NCI-H1436 treated with DMSO at 0.1 percent for 48 hours (cell line): ENCODE data around the gene FNDC11.
"Not testable (repeated sequence)": the region's sequence is repeated elsewhere in the genome, so short reads cannot be mapped to it uniquely, and the experiment has no call there.

Experiments
- DNase-seq: peaks from one replicate; lab custom pipeline; 2025; lab: John Stamatoyannopoulos, UW

FNDC11 gene, protein sequence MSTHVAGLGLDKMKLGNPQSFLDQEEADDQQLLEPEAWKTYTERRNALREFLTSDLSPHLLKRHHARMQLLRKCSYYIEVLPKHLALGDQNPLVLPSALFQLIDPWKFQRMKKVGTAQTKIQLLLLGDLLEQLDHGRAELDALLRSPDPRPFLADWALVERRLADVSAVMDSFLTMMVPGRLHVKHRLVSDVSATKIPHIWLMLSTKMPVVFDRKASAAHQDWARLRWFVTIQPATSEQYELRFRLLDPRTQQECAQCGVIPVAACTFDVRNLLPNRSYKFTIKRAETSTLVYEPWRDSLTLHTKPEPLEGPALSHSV

DNA sequence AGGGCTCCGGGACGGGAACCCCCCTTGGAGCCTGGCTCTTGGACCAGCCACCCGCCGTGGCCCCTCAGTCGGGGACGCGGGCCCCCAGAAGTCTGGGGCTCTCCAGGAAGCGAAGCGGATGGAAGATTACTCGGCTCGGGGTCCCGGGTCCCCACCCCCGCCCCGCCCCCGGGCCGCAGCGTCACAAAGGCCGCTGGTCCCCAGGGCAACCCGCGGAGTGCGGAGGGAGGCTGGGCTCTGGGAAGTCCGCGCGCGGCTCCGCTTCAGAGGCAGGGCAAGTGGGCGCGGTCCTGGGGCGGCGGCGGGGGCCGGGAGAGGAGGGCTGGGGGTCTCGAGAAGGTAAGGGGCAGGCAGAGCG is at the start of gene FNDC11:
Gene FNDC11, plus strand, starts transcription at position 227 of the 358 bp plus-strand sequence. CDS start 1,505 bp downstream, outside the sequence.
- DNase-seq: no peak

DNA sequence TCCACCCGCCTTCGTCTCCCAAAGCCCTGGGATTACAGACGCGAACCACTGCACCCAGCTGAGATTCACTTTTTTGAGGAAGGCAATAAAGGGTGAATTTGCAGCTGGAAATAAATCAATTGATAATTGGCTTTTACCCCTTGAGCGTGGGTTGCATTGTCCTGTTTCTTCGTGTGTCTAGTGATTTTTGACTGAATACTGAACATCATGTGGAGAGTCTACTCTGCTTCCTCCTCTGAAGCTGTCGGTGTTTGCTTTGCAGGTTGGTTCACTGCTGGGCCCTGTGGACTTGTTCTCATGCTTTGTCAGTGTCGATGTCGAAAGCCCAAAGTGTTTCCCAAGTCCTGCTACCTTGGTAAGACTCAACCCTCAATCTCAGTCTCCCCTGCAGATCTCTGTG is 49.3 kb upstream of the FNDC11 start:
- no peak for DNase-seq

DNA sequence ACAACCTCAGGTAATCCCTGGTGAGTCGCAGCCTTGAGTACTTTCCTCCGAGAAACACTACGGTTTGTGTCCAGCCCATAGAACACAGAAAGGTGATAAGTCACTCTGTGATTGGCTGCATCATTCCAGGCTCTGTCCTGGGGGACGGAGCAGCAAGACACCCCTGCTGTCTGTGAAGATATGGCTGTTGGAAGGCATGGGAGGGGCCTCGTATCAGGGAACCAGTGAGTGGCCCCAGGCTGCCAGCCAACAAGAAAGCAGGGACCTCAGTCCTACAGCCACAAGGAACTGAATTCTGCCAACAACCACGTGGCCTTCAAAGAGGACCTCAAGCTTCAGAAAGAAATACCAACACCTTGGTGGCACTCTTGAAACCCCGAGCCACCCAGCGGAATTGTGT is 48.7 kb upstream of the FNDC11 start:
- no peak for DNase-seq

DNA sequence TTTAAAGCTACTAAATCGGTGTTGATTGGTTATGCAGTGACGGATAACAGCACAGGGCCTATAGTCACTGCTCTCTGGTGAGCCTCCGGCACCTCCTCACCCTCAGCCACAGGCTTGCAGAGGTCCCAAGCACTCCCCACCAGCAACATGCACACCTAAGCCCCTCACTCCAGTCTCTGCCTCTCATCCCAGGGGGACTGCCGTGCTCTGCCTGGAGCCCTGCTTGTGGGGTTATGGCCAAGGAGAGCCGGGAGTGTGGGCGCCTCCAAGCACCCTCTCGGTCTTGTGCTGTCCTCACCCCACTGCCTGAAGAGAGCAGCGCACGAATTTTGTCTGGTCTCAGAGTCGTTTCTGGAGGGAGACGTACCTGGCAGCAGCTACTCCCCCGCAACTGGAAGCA is 48.2 kb upstream of the FNDC11 start:
- DNase-seq: no peak

DNA sequence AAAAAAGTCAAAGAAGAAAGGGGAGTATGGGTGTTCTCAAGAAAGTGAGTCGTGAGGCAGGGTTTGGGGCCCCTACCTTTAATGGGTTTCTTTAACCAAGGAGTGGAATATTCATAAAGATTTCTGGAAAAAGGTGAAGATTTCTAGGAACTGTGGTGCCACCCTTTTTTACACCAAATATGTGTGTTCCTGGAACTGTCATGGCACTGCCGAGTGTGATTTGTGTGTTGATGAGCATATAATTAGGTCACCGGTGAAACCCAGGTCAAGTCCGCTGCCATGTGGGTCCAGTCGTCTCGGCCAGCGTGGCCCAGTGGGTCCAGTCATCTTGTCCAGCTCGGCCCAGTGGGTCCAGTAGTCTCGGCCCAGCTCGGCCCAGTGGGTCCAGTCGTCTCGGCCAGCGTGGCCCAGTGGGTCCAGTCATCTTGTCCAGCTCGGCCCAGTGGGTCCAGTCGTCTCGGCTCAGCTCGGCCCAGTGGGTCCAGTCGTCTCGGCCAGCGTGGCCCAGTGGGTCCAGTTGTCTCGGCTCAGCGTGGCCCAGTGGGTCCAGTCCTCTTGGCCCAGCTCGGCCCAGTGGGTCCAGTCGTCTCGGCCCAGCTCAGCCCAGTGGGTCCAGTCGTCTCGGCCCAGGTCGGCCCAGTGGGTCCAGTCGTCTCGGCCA is 46.7 kb upstream of the FNDC11 start:
- no peak for DNase-seq

DNA sequence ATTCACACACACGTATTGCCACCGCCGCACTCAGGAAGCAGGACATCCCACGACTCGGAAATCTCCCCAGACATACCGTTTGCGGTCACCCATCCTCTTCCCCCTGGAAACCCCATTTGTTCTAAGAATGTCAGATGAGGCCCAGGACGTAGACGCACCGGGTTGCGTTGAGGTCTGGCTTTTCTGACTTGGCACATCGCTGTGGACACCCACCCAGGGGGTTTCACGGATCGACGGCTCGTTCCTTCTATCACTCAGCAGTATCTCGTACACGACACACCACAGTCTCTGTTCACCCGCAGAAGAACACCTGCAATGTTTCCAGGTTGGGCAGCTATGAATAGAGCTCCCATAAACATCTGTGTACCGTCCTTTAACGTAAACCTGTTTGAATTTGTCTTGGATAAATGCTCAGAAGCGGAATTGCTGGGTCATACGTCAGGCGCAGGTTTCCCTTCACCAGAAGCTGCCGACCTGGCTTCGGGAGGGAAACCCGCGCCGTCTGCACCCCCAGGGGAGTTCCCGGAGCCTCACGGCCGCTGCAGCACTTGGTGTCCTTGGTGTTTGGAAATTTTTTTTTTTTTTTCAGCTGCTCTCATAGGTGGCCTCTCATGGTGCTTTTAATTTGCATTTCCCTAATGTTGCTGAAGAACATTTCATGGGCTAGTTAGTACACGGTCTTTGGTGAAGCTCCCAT is 45.7 kb upstream of the FNDC11 start:
- DNase-seq: no peak

DNA sequence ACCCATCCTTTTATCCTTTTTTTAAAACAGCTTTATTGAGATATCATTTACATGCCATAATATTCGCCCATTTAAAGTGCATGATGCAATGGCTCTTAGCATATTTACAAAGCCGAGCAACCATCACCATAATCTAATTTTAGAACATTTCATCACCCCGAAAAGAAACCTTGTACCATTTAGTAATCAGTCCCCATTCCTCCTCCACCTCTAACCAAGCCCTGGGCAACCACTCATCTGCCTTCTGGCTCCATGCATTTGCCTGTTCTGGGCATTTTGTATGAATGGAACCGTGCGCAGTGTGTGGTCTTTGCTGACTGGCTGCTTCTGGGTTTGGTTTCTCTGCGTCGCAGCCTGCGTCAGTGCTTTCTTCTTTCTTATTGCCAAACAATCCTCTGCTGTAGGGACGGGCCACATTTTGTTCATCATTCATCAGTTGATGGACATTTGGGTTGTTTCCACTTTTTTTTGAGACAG is 44.8 kb upstream of the FNDC11 start:
- DNase-seq: no peak

DNA sequence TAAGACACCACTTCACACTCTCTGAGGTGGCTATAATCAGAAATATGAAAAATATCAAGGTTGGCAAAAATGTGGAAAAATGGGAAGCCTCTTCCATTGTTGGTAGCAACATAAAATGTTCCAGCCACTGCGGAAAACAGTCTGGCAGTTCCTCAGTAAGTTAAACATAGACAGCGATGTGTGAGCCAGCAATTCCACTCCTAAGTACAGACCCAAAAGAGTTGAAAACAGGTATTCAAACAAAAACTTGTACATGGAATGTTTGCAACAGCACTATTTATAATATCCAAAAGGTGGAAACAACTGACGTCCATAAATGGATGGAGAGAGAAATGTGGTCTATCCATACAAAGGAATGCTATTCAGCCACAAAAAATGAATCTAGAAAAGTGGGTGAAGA is 40.8 kb upstream of the FNDC11 start:
- DNase-seq: no peak

DNA sequence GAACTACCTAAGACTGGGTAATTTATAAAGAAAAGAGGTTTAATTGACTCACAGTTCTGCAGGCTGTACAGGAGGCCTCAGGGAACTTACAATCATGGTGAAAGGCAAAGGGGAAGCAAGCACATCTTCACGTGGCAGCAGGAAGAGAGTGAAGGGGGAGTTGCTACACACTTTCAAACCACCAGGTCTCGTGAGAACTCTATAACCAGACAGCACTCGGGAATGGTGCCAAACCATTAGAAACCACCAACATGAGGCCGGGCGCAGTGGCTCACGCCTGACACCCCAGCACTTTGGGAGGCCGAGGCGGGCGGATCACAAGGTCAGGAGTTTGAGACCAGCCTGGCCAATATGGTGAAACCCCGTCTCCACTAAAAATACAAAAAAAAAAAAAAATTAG is 39.4 kb upstream of the FNDC11 start:
- DNase-seq: not testable (repeated sequence)

DNA sequence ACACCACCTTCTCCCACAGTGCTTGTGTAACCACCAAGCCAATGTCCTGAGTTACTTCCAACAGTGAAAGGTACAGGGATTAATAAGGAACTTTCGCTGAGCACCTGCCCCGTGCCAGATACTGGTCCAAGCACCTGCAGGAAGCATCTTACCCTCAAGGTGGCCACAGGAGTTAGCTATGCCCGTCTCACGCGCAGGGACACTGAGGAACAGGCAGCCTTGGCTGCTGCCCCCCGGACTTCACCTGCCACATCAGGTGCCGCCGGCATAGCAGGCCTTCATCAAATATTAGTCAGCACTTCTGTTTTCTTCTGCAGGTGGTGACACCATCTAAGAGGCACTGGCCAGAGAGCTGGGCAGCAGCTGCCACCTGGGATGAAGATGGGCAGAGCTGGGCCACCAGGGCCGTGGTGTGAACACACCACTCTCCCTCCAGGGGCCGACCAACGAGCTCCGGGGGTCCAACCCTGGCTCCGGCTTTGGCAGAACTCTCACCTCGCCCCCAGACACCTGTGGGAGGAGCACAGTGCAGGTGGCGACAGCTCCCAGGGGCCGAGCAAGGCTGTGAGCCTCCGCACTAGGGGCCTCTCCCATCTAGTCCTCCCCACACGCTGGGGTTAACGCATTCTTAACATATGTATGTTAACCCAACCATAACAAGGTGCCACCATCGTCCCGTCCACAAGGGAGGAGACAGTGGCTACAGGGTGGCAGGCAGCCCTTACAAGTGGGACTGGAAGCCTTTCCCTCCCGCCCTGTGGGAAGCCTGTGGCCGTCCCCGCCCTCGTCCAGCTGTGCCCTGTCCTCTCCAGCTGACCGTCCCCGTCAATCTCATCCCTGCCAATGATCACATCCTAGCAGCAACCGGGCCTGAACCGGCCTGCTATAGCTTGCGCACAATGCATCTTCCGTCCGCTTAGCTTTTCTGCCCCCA is 36.3 kb upstream of the FNDC11 start:
- no peak for DNase-seq

DNA sequence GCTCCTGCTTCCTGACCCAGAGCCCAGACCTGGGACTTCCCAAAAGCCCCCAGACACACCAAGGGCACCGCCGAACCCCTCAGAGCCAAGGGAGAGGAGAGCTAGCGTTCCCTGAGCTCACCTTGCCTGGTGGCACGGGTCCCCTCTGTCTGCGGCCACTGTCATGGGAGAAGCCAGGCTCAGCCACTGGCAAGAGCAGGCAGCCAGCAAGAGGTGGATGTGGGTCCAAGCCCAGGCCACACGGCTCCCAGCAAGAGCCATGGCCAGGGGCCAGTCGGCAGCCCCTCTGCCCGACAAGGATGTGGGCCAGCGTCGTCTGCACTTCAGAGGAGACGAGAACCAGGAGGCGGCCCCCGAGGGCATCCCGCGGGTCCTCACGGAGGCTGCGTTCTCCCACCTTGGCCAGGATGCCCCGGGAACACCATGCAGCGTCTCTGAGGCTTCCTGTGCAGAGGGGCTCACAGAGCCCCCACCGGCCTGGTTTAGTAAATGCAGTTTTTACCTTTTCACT is 35.6 kb upstream of the FNDC11 start:
- no peak for DNase-seq

DNA sequence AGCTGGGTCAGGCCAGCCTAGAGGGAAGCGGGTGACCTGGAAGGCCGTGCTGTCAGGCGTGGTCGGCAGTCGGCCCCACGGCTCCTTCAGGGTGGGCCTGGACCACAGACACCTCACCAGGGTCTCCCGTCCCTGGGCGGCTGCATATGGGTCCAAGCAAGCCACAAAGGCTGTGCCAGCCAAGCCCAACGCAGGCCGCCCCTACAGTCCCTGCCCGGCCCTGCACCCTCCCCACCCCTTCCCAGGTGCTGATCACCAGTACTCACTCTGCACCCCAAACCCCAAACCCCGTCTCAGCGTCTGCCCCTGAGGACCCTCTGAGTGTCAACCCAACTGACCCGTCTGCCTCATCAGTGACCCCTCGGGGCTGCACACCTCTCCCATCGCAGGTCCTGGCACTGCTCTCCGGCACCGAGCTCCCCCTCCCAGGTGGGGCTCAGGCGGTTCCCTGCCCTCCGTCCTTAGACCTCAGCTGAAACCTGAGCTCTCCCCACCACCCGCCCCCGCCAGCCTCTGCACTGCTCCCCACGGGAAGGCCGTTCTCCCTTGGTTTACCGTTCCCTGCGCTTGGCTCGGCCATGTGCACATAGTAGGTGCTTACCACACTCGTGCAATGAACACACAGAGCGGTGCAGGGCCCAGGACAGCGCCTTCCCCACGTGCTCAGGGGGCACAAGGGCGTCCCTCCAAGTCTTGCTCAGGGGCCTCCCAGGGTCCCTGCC is 34.9 kb upstream of the FNDC11 start:
- no peak for DNase-seq

DNA sequence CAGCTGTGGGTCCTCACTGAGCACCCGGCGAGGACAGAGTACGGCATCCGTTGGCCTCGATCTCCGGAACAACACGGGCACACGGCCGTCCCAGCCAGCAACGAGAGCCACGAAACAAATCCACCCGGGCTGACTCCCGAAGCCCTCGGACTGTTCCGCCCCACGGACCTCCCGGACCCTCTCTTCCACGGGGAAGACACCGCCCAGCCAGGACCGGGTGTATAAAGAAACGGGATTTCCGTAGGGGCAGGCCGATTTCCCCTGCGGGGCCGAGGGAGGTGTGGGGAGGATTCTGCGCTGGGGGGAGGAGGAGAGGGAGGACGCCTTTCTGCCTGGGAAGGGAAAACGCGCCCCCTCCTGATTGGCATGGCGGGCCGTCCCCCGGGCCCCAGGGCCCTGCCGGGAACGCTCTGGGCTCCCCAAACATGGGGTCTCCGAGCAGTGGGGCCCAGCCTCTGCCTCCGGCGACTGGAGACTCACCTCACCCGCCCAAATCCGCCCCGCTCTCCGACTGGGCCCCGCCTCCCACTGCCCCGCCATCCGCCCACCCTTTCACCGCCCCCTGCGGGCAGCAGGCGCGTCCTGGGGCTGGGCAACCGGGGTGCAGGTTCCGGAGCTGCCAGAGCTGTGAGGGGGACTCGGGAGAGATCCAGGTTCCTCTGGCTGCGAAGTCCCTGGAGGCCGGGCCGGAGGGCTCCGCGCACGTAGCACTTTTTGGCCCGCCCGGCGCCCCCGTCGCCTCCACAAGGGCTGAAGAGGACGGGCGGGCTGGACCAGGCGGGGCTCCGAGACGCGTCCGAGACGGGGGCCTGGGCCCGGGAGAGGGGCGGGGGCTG is 34.1 kb upstream of the FNDC11 start:
- no peak for DNase-seq

DNA sequence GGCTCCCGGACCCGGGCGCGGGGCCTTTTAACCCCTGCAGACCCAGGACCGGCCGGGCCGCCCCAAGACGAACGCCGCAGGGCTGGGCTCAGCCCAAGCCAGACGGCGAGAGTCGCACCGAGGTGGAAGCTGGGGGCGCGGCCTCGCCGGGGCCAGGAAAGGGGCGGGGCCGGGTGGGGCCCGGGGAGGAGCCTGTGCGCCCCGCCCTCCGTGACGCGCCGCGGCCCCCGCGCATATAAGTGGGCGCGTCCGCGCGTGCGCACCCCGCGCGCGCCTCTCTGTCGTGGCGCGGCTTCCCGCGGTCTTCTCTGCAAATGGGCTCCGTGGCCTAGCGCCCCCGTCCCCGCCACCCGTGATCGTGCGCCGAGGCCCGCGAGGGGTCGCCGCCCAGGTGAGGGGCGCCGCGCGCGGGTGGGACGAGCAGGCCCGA is 33.4 kb upstream of the FNDC11 start, which contains the start of gene PPDPF:
Gene PPDPF, plus strand, starts transcription at position 262 of the 430 bp plus-strand sequence. CDS start 544 bp downstream, outside the sequence.
- DNase-seq: no peak

DNA sequence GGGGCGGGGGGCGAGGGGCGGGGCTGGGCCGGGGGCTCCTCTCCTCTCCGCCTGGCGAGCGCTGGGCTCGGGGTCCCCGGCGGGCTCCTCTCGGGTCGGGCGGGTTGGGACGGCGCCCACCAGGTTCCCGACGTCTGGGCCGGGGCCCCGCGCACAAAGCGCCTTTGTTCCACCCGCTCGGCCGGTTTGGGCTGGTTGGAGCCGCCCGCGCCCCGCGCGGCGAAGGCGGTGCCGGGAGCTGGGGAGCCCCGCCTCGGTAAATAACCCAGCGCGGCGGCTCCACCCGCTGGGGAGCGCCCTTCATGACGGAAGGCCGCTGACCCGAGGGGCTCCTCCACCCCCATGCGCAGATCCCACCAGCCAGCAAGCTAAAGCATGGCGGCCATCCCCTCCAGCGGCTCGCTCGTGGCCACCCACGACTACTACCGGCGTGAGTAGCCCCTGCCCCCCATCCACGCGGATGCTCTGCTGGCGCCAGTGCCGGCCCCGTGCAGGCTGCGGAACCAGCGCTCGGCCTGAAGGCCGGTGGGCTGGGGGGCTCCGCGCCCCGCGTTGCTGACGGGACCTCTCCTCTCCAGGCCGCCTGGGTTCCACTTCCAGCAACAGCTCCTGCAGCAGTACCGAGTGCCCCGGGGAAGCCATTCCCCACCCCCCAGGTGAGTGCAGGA is 32.9 kb upstream of the FNDC11 start:
- no peak for DNase-seq

DNA sequence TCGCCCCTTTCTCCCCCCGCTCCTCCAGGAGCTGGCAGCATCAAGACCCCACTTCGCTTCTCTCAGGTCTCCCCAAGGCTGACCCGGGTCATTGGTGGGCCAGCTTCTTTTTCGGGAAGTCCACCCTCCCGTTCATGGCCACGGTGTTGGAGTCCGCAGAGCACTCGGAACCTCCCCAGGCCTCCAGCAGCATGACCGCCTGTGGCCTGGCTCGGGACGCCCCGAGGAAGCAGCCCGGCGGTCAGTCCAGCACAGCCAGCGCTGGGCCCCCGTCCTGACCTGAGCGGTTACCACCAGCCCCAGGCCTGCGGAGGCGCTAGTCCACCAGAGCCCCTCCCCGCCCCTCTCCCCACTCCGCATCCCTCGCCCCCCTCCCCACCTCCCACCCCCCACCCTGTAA is 32.4 kb upstream of the FNDC11 start:
- no peak for DNase-seq

DNA sequence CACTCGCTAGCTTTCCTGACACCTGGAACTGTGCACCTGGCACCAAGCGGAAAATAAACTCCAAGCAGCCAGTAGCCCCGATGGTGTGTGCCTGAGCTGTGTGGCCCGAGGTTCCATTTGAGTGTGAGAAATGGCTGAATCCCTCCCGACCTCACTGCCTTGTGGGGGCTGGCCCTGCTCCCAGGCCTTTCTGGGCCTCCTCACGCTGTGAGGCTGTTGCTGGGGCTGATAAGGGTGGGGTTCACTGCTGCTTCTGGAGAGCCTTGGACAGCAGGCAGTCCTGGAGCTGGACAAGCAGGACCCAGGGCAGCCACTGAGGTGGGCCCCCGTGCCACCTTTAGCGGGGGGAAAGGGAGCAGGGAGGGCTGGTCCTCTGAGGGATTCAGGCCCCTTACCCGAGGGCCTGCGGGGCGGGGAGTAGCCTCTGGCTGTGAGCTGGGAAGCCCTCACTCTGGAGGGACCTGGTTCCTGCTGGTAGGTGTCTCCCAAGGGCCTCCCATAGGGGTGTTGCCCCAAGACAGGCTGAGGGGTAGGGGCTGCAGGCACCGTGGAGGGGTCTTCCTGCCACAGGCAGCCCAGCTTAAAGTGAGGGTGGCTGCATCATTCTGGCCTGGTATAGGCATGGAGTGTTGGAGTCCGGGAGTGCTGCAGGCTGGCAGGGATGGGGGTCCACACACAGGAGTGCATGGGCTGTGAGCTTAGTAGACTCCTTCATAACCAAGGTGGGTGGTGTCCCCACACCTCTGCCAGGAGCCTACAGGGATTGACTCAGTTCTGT is 31.7 kb upstream of the FNDC11 start:
- no peak for DNase-seq

DNA sequence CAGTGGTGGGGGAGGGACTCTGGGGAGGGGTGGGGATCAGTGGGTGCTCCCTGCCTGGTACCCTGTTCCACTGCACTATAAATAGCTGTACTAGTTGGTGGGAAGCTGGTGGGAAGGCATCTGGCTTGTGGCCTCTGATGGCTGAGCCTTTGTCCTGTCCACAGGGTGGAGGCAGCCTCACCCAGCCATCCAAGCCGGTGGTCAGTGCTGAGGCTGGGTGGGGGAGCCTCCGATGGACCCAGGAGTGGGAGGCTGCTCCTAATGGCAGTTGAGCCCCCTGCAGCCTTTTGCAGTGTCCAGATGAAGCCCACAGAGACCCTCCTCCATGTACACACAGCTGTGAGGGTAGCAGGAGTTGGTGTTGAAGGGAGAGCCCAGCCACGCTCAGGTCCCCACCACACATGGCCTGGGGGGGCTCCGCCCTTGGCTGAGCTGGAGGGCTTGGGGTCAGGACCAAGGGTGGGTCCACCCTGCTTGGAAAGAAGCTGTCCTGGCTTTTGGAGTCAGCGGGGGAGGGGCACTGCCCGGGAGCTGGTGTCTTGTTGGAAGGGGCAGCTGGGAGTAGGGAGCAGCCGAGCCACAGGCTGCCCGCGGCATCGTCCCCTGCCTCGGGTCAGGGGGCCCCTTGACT is 30.9 kb upstream of the FNDC11 start:
- no peak for DNase-seq
